HG03095 (cell line): ENCODE results near the gene RCOR3.
"Not testable (repeated sequence)": the region's sequence is repeated elsewhere in the genome, so short reads cannot be mapped to it uniquely, and the experiment has no call there.

ENCODE experiments used
- ATAC-seq: cut with Tn5 transposase; IDR thresholded peaks from one replicate; pipeline ENCODE4 v1.9.1; 2021; ENCODE audit warnings: moderate library complexity; ENCODE audit not compliant: unreplicated experiment

The RCOR3 gene

GRCh38 chr1:211337430-211338223 lies 78.5 kb downstream of the RCOR3 start:
- no peak for ATAC-seq

GRCh38 chr1:211338224-211338620 lies 79.1 kb downstream of the RCOR3 start:
- no peak for ATAC-seq

- ATAC-seq, result no peak
These were observed 80.5 kb downstream of the RCOR3 start for GRCh38 chr1:211339631-211340041.

GRCh38 chr1:211340622-211341507 lies 81.7 kb downstream of the RCOR3 start:
- ATAC-seq, result no peak

- no peak for ATAC-seq
These were observed 82.8 kb downstream of the RCOR3 start for GRCh38 chr1:211341999-211342398.

- no peak for ATAC-seq
These were observed 84.4 kb downstream of the RCOR3 start for GRCh38 chr1:211343607-211344006.

- no peak for ATAC-seq
These were observed 85.0 kb downstream of the RCOR3 start for GRCh38 chr1:211344152-211344618.

- ATAC-seq, result no peak
These were observed 86.6 kb downstream of the RCOR3 start for GRCh38 chr1:211345719-211346118.

GRCh38 chr1:211347077-211347844 lies 88.1 kb downstream of the RCOR3 start:
- ATAC-seq, result no peak

GRCh38 chr1:211348547-211348946 lies 89.4 kb downstream of the RCOR3 start:
- no peak for ATAC-seq

- ATAC-seq, result no peak
These were observed 90.6 kb downstream of the RCOR3 start for GRCh38 chr1:211349741-211350140.

GRCh38 chr1:211352055-211352454 lies 92.9 kb downstream of the RCOR3 start:
- not testable (repeated sequence) for ATAC-seq

- no peak for ATAC-seq
These were observed 93.3 kb downstream of the RCOR3 start for GRCh38 chr1:211352465-211352864.

GRCh38 chr1:211352985-211353515 lies 93.9 kb downstream of the RCOR3 start:
- no peak for ATAC-seq

- no peak for ATAC-seq
These were observed 94.5 kb downstream of the RCOR3 start for GRCh38 chr1:211353562-211354212.

GRCh38 chr1:211355873-211356272 lies 96.7 kb downstream of the RCOR3 start:
- no peak for ATAC-seq

GRCh38 chr1:211356723-211357407 lies 97.7 kb downstream of the RCOR3 start:
- ATAC-seq, result no peak

- no peak for ATAC-seq
These were observed 99.5 kb downstream of the RCOR3 start for GRCh38 chr1:211358685-211359084.

- ATAC-seq, result no peak
These were observed 100.7 kb downstream of the RCOR3 start for GRCh38 chr1:211359876-211360275.

GRCh38 chr1:211361202-211361601 lies 102.0 kb downstream of the RCOR3 start:
- no peak for ATAC-seq
